Measurements from ENCODE around the gene SMARCE1. TPM values are rescaled to one million over a fixed set of nuclear protein-coding genes. Genes with fewer than 3 reads are reported as not detected.

Gene SMARCE1
- total RNA-seq, 1 donor from 2014 or later: 140 TPM

- intact Hi-C loops (cut with micrococcal nuclease): no loop called here
- DNase-seq (no peak), ATAC-seq (ENCODE audit: low read depth) (no peak)
- ChIA-PET POLR2A (no interaction called here), CTCF (no interaction called here)
- Mint-ChIP-seq H3K36me3 (ENCODE audit: low read depth) (no peaks in the 10 kb centered on the region), H3K9me3 (no peaks in the 10 kb centered on the region), H3K4me3 (no peak overlapping the region), H3K27me3 (peaks cover 35% of the 10 kb centered on the region), H3K4me1 (no peaks in the 10 kb centered on the region), H3K27ac (no peak overlapping the region)
- no peak for TF ChIP-seq CTCF (IDR thresholded peaks at IDR 0.05)
Observed at GRCh38 chr17:40675905-40676304, 28.3 kb upstream of the SMARCE1 start.

- DNase-seq (no peak), ATAC-seq (ENCODE audit: low read depth) (no peak)
- Mint-ChIP-seq H3K27ac (no peak overlapping the region), H3K4me3 (no peak overlapping the region), H3K9me3 (no peaks in the 10 kb centered on the region), H3K4me1 (no peaks in the 10 kb centered on the region), H3K36me3 (ENCODE audit: low read depth) (no peaks in the 10 kb centered on the region), H3K27me3 (peaks cover 17% of the 10 kb centered on the region)
- intact Hi-C loops (cut with micrococcal nuclease): no loop called here
- TF ChIP-seq CTCF (IDR thresholded peaks at IDR 0.05): no peak
- CTCF ChIA-PET: no interaction called here
- POLR2A ChIA-PET: interaction anchor here (0.6 kb wide), 1 partner anchor 976 kb away, joined by 3 read pairs; no protein-coding TSS in a partner anchor
Observed at GRCh38 chr17:40672654-40673053, 25.0 kb upstream of the SMARCE1 start.

- POLR2A ChIA-PET: no interaction called here
- no peaks in the 10 kb centered on the region for H3K9me3 Mint-ChIP-seq
- TF ChIP-seq CTCF (IDR thresholded peaks at IDR 0.05): no peak
- no peaks in the 10 kb centered on the region for H3K36me3 Mint-ChIP-seq (ENCODE audit: low read depth)
- CTCF ChIA-PET: no interaction called here
- ATAC-seq (ENCODE audit: low read depth): no peak
- H3K4me3 Mint-ChIP-seq: no peak overlapping the region
- intact Hi-C loops (cut with micrococcal nuclease): no loop called here
- H3K4me1 Mint-ChIP-seq: no peaks in the 10 kb centered on the region
- DNase-seq: no peak
- H3K27me3 Mint-ChIP-seq: peaks cover 14% of the 10 kb centered on the region
- H3K27ac Mint-ChIP-seq: no peak overlapping the region
Observed at GRCh38 chr17:40671282-40671681, 23.7 kb upstream of the SMARCE1 start.

GRCh38 chr17:40666331-40666730, 18.7 kb upstream of the SMARCE1 start:
- Mint-ChIP-seq H3K4me3 (no peak overlapping the region), H3K27ac (no peak overlapping the region), H3K9me3 (no peaks in the 10 kb centered on the region), H3K4me1 (peaks cover 6% of the 10 kb centered on the region), H3K27me3 (peaks cover 34% of the 10 kb centered on the region), H3K36me3 (ENCODE audit: low read depth) (no peaks in the 10 kb centered on the region)
- POLR2A ChIA-PET: no interaction called here
- DNase-seq (no peak), ATAC-seq (ENCODE audit: low read depth) (no peak)
- no peak for TF ChIP-seq CTCF (IDR thresholded peaks at IDR 0.05)
- intact Hi-C loops (cut with micrococcal nuclease): no loop called here
- CTCF ChIA-PET: no interaction called here

- intact Hi-C loops (cut with micrococcal nuclease): no loop called here
- Mint-ChIP-seq H3K4me3 (no peak within 1 kb of the TSS), H3K9me3 (no peaks in the 10 kb centered on the region), H3K27ac (no peak within 1 kb of the TSS), H3K36me3 (ENCODE audit: low read depth) (no peaks in the 10 kb centered on the region), H3K4me1 (peaks cover 6% of the 10 kb centered on the region), H3K27me3 (peaks cover 35% of the 10 kb centered on the region)
- TF ChIP-seq CTCF (IDR thresholded peaks at IDR 0.05): no peak
- ATAC-seq (ENCODE audit: low read depth) (no peak), DNase-seq (no peak)
- ChIA-PET CTCF (no interaction called here), POLR2A (no interaction called here)
Observed at GRCh38 chr17:40664582-40665333, 17.1 kb upstream of the SMARCE1 start, which contains the start of gene KRT222. TSS of gene KRT222 (minus strand) at chr17:40665177. CDS start at chr17:40665099, 78 bp downstream.
